NB4 (cell line): Measurements from ENCODE around the gene U2SURP.

Experiments used
- DNase-seq: peaks from one replicate; pipeline ENCODE4 v3.0.0; 2010; ENCODE audit warnings: low read depth
- H3K4me3 ChIP-seq: one replicate; pipeline ENCODE4 v1.5.1; 2011; ENCODE audit warnings: mild to moderate bottlenecking, low read depth, low read length, moderate library complexity
- MYC ChIP-seq: IDR thresholded peaks from 2 replicates; pipeline ENCODE4 v1.6.1; 2011; ENCODE audit warnings: low read depth, low read length
- POLR2A ChIP-seq: IDR thresholded peaks from 2 replicates; pipeline ENCODE4 v1.6.1; 2011; ENCODE audit warnings: mild to moderate bottlenecking; ENCODE audit not compliant: insufficient read length; ENCODE audit errors: extremely low read depth
- TF ChIP-seq, protein P1 (sequence below): IDR thresholded peaks from one replicate; pipeline ENCODE4 v1.5.1; 2012; ENCODE audit warnings: low read depth, low read length
- TF ChIP-seq, protein P2 (sequence below): IDR thresholded peaks from 2 replicates; pipeline ENCODE4 v1.6.1; 2011; ENCODE audit warnings: low read depth, low read length

Gene U2SURP

DNA sequence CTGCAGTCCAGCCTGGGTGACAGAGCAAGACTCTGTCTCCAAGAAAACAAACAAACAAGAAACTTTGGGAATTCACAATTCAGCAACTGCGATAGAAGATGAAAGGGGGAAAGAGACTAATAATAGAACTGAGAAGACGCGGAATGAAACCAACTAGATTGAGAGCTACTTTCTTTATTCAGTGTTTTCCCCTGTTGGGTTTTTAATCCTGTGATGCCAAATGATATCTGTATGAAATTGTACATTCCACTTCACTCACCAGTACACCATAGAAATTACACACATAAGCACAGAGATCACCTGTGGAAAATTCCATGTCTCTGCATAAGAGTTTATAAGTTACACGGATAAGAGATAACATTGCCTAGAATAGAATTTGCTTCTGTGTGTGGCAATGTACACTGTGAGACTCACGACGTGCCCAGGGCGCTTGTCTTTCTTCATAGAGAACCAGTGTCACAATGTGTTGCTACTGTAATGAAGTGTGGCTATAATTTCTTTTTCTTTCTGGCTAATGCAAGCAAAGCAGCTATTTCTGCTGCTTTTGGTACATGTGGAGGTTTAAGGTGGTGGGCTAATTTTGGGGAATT, 100.5 kb downstream of the U2SURP start:
- H3K4me3 ChIP-seq = no peak overlapping the region
- TF ChIP-seq, protein P1, sequence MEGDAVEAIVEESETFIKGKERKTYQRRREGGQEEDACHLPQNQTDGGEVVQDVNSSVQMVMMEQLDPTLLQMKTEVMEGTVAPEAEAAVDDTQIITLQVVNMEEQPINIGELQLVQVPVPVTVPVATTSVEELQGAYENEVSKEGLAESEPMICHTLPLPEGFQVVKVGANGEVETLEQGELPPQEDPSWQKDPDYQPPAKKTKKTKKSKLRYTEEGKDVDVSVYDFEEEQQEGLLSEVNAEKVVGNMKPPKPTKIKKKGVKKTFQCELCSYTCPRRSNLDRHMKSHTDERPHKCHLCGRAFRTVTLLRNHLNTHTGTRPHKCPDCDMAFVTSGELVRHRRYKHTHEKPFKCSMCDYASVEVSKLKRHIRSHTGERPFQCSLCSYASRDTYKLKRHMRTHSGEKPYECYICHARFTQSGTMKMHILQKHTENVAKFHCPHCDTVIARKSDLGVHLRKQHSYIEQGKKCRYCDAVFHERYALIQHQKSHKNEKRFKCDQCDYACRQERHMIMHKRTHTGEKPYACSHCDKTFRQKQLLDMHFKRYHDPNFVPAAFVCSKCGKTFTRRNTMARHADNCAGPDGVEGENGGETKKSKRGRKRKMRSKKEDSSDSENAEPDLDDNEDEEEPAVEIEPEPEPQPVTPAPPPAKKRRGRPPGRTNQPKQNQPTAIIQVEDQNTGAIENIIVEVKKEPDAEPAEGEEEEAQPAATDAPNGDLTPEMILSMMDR = no peak
- TF ChIP-seq POLR2A = no peak
- no peak for TF ChIP-seq MYC
- TF ChIP-seq, protein P2, sequence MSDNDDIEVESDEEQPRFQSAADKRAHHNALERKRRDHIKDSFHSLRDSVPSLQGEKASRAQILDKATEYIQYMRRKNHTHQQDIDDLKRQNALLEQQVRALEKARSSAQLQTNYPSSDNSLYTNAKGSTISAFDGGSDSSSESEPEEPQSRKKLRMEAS = no peak
- DNase-seq = no peak

DNA sequence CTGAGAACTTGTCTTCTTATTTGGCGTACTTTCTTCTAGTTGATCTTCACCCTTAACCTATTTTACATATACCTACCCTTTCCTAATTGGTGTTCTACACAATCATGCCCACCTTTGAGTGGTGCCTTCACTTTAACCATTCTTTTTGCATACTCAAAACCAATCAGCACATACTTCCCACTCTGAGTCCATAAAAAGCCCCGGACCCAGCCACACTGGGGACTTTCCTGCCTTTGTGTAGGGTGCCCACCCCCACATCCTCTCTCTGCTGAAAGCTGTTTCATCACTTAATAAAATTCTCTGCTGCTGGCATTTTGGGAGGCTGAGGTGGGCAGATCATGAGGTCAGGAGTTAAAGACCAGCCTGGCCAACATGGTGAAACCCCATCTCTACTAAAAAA, 102.3 kb downstream of the U2SURP start:
- no peak for DNase-seq
- TF ChIP-seq POLR2A (no peak), MYC (no peak)
- TF ChIP-seq, protein P2 = no peak
- TF ChIP-seq, protein P1 = no peak
- no peak overlapping the region for H3K4me3 ChIP-seq

DNA sequence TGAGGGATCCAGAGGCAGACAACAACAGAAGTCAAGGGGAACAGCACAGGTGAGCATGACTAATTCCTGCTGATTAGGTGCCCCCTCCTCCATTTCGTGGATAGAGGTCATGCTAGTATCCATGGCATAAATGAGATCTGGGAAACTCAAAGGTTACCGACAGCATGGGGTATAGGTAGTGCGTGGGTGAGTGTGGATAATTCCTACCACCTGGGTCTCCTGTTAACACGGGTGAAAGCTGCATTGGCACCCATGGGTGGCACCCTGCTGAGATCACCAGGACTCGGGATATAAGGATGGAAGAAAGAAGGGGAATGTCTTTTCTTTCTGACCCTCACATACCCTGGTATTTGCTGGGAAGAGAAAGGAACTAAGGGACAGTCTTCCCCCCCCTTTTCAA, 103.8 kb downstream of the U2SURP start:
- H3K4me3 ChIP-seq = no peak overlapping the region
- TF ChIP-seq POLR2A = no peak
- TF ChIP-seq, protein P2 = no peak
- DNase-seq = no peak

DNA sequence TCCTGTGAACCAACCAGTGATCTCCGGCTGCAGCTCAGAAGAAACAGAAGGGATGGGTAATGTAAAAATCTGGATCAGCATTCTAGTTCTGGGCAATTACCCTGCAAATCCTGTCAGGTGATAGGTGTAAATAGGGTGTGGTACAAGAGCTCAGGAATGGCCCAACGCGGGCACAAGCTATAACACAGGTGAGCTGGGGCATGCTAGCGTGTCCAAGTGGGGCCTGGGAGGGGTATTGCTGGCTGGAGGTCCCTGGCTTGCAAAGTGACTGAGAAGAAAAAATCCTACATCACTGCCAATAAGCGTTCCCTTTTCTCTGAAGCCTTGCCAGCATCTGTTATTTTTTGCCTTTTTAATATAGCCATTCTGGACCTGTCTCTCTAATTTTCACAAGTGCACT, 108.5 kb downstream of the U2SURP start:
- DNase-seq = no peak
- H3K4me3 ChIP-seq = no peak overlapping the region
- TF ChIP-seq, protein P1 = no peak
